GM12878 (cell line): ENCODE measurements around the gene SEC14L1. TPM values are rescaled to one million over a fixed set of nuclear protein-coding genes. Genes with fewer than 3 reads are reported as not detected.

Experiments used
- ATF7 ChIP-seq: fragments of 450-650 bp; IDR thresholded peaks from 2 replicates; pipeline ENCODE4 v1.6.1; 2016; ENCODE audit warnings: low read depth, mild to moderate bottlenecking
- CBFB ChIP-seq: IDR thresholded peaks from 2 replicates; pipeline ENCODE4 v1.6.1; 2016; ENCODE audit warnings: antibody characterized with exemption, low read depth
- CEBPB ChIP-seq, 2 experiments: fragments of 150-350 bp in 1 of 2; IDR thresholded peaks; 2 replicates each; pipeline ENCODE4 v1.6.1; 2012 to 2014; ENCODE audit warnings: low read depth in 2 of 2, low read length in 2 of 2, borderline replicate concordance in 1 of 2, inconsistent platforms in 1 of 2
- E4F1 ChIP-seq: fragments of 450-650 bp; IDR thresholded peaks from 2 replicates; pipeline ENCODE4 v1.6.1; 2018; ENCODE audit warnings: borderline replicate concordance, mild to moderate bottlenecking; ENCODE audit not compliant: partially characterized antibody
- ETV6 ChIP-seq, 2 experiments: fragments of 450-650 bp in 1 of 2; IDR thresholded peaks in 1 of 2; conservative IDR thresholded peaks in 1 of 2; 2 replicates each; pipeline ENCODE4 v1.6.1; 2014; ENCODE audit warnings: antibody characterized with exemption in 1 of 2, borderline replicate concordance in 1 of 2, low read depth in 1 of 2, mild to moderate bottlenecking in 1 of 2, moderate library complexity in 1 of 2
- GABPA ChIP-seq: IDR thresholded peaks from 2 replicates; pipeline ENCODE4 v1.6.1; 2014; ENCODE audit warnings: antibody characterized with exemption, low read depth, mild to moderate bottlenecking, inconsistent platforms
- HSF1 ChIP-seq: fragments of 150-350 bp; IDR thresholded peaks from 2 replicates; pipeline ENCODE4 v1.6.1; 2014; ENCODE audit warnings: mild to moderate bottlenecking, low read depth, low read length
- NFXL1 ChIP-seq: fragments of 450-650 bp; IDR thresholded peaks from 2 replicates; pipeline ENCODE4 v1.6.1; 2017; ENCODE audit warnings: antibody characterized with exemption, mild to moderate bottlenecking, borderline replicate concordance
- NFYB ChIP-seq: IDR thresholded peaks from 2 replicates; pipeline ENCODE4 v1.6.1; 2011; ENCODE audit warnings: low read depth, mild to moderate bottlenecking, low read length, improper control_type of control experiment, moderate library complexity; ENCODE audit not compliant: insufficient read depth
- PML ChIP-seq: IDR thresholded peaks from 2 replicates; pipeline ENCODE4 v1.6.1; 2012; ENCODE audit warnings: low read length, inconsistent platforms
- POLR2A ChIP-seq: IDR thresholded peaks from 2 replicates; pipeline ENCODE4 v1.6.1; 2011; ENCODE audit warnings: low read depth, mild to moderate bottlenecking, low read length
- POLR2AphosphoS5 ChIP-seq: IDR thresholded peaks from 2 replicates; pipeline ENCODE4 v1.6.1; 2011; ENCODE audit warnings: mild to moderate bottlenecking, low read length, inconsistent platforms
- RCOR1 ChIP-seq: conservative IDR thresholded peaks from 2 replicates; pipeline ENCODE4 v1.6.1; 2012; ENCODE audit warnings: low read depth, low read length, improper control_type of control experiment
- TCF12 ChIP-seq: IDR thresholded peaks from 2 replicates; pipeline ENCODE4 v1.6.1; 2011; ENCODE audit warnings: low read depth, mild to moderate bottlenecking, low read length
- USF2 ChIP-seq: IDR thresholded peaks from 2 replicates; pipeline ENCODE4 v1.6.1; 2011; ENCODE audit warnings: low read depth, low read length, improper control_type of control experiment, borderline replicate concordance
- ZBTB33 ChIP-seq: fragments of 450-650 bp; IDR thresholded peaks from 2 replicates; pipeline ENCODE4 v1.6.1; 2017; ENCODE audit warnings: mild to moderate bottlenecking
- ZNF622 ChIP-seq: fragments of 450-650 bp; IDR thresholded peaks from 2 replicates; pipeline ENCODE4 v1.6.1; 2017; ENCODE audit warnings: mild to moderate bottlenecking, inconsistent platforms
- ZNF687 ChIP-seq: fragments of 450-650 bp; IDR thresholded peaks from 2 replicates; pipeline ENCODE4 v1.6.1; 2017; ENCODE audit warnings: mild to moderate bottlenecking, moderate library complexity
- polyA plus RNA-seq, 11 experiments: library from polyadenylated mRNA; depleted of rRNA in 4 of 11; unstranded in 6 of 11; stranded (reverse) in 5 of 11; fragments of >200 nt; fragmentation: Nextera tagmentation in 4 of 11; fragmentation: Illumina TruSeq in 1 of 11; extraction: Ambion mirVana in 4 of 11; extraction: Trizol in 1 of 11; gene quantifications; 1 replicate in 1 of 11; 2 replicates in 10 of 11; pipeline versions ENCODE4 v1.2.1 to v1.2.3, GENCODE V29; 2011 to 2016; ENCODE audit warnings: inconsistent platforms in 2 of 11, missing spikeins in 2 of 11, low read depth in 1 of 11
- total RNA-seq, 4 experiments: library from RNA; depleted of rRNA in 3 of 4; stranded (reverse); fragments of >200 nt in 3 of 4; fragmentation: Illumina TruSeq in 1 of 4; extraction: Trizol in 1 of 4; gene quantifications; 2 replicates each; pipeline versions ENCODE4 v1.2.1 to v1.2.3, GENCODE V29; 2013 to 2021

SEC14L1 gene
- total and polyA plus RNA-seq, 10 of the 15 experiments (the other 5 are each of a cell fraction or from before 2014, with no cell fraction given): 6.3 to 66.1 (median 33.5) TPM

- TF ChIP-seq ZBTB33 (no peak), USF2 (no peak), PML (no peak; the same call in 1 of the 2 replicates), NFYB (0 out of 2 replicates have a peak, but pooled peaks have one; percentile 14), ETV6 (conservative IDR thresholded peaks at IDR 0.05 in 1 of 2, IDR thresholded peaks at IDR 0.05 in 1 of 2; ENCODE audit: borderline replicate concordance in 1 of 2, low read depth in 1 of 2) (peak in 1 of 2 experiments; percentile 66; a peak in 1 of 4 replicates), RCOR1 (peak; percentile 91; the same call in 1 of the 2 replicates), HSF1 (no peak; the same call in 1 of the 2 replicates), ATF7 (no peak), ZNF622 (no peak), TCF12 (peak; percentile 59; the same call in 1 of the 2 replicates), GABPA (no peak), ZNF687 (peak; percentile 91), NFXL1 (no peak), CBFB (peak; percentile 65), CEBPB (IDR thresholded peaks at IDR 0.05; ENCODE audit: borderline replicate concordance in 1 of 2, low read depth in 2 of 2, low read length in 2 of 2) (no peak), E4F1 (no peak), POLR2A (peak; percentile 88), POLR2AphosphoS5 (peak; percentile 69)
Observed at GRCh38 chr17:77140166-77140877, 447 bp upstream of the SEC14L1 start (continued).
